HCEC 1CT (cell line): ENCODE results near the gene TPSD1.

Experiments
- DNase-seq: peaks from one replicate; pipeline ENCODE4 v3.0.0-alpha.2; 2017

TPSD1 gene

GRCh38 chr16:1301562-1301961 is 45.7 kb downstream of the TPSD1 start:
- DNase-seq, result no peak

GRCh38 chr16:1305823-1306222 is 50.0 kb downstream of the TPSD1 start:
- no peak for DNase-seq

GRCh38 chr16:1306334-1306733 is 50.5 kb downstream of the TPSD1 start:
- DNase-seq, result no peak

DNA sequence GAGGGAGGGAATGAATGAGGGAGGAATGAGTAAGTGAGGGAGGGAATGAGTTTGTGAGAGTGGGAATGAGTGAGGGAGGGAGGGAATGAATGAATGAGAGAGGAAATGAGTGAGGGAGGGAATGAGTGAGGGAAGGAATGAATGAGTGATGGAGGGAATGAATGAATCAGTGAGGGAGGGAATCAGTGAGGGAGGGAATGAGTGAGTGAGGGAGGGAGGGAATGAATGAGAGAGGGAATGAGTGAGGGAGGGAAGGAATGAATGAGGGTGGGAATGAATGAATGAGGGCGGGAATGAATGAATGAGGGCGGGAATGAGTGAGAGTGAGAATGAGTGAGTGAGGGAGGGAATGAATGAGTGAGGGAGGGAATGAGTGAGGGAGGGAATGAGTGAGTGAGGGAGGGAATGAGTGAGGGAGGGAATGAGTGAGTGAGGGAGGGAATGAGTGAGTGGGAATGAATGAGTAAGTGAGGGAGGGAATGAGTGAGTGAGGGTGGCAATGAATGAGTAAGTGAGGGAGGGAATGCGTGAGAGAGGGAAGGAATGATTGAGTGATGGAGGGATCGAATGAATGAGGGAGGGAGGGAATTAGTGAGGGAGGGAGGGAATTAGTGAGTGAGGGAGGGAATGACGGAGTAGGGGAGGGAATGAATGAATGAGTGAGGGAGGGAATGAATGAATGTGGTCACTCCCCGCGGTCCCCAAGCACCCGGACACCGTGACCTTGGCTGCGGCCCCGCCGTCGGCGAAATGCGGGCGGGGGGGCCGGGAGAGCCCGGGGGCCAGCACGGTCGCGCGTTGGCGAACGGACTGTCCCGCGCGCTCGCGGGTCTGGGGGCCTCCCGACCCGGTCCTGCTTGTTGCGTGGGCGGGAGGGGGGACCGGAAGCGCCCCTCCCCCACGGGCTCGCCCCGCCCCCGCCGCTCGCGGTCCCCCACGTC is 52.4 kb downstream of the TPSD1 start:
- DNase-seq, result peak; percentile 49
